Stimulated activated naive CD8-positive, alpha-beta T cell treated with anti-CD3 and anti-CD28 coated beads, Interleukin-15, amount 100 ng/mL, for 72 hours (primary cell): Measurements from ENCODE around the gene OR5I1.
"Not testable (repeated sequence)": the region's sequence is repeated elsewhere in the genome, so short reads cannot be mapped to it uniquely, and the experiment has no call there.

ENCODE experiments used
- ATAC-seq: fragments of 150-1000 bp; cut with Tn5 transposase; 2 replicates; pipeline ENCODE4 v1.10.0; 2021; ENCODE audit warnings: mild to moderate bottlenecking, moderate library complexity
- DNase-seq, 2 donors: peaks; one replicate each; pipeline ENCODE4 v3.0.0; 2021 to 2022
- H3K27ac Mint-ChIP-seq, 2 donors: one replicate each; pipeline ENCODE4 v1.8.0; 2022; ENCODE audit warnings: mild to moderate bottlenecking in 2 of 2, mixed read lengths in 2 of 2, moderate library complexity in 2 of 2
- H3K27me3 Mint-ChIP-seq: one replicate; pipeline ENCODE4 v1.8.0; 2022; ENCODE audit warnings: mixed read lengths
- H3K4me1 Mint-ChIP-seq: one replicate; pipeline ENCODE4 v1.8.0; 2022; ENCODE audit warnings: mild to moderate bottlenecking, mixed read lengths
- H3K4me3 Mint-ChIP-seq, 2 donors: one replicate each; pipeline ENCODE4 v1.8.0; 2022; ENCODE audit warnings: mild to moderate bottlenecking in 2 of 2, mixed read lengths in 2 of 2, moderate library complexity in 1 of 2
- H3K9me3 Mint-ChIP-seq, 2 donors: one replicate each; pipeline ENCODE4 v1.8.0; 2022; ENCODE audit warnings: mixed read lengths in 2 of 2

Gene OR5I1

GRCh38 chr11:55936300-55936699 lies at the start of gene OR5I1:
Gene OR5I1, minus strand, starts transcription at chr11:55936400. Its CDS starts 0 bp downstream, at chr11:55936400.
- DNase-seq, result no peak
- Mint-ChIP-seq H3K4me1 (no peaks in the 10 kb centered on the region), H3K27me3 (no peaks in the 10 kb centered on the region), H3K4me3 (no peak within 1 kb of the TSS), H3K9me3 (peaks cover 0 to 8% of the 10 kb centered on the region in 2 donors), H3K27ac (no peak within 1 kb of the TSS)
- no peak for ATAC-seq

- H3K27me3 Mint-ChIP-seq, result no peaks in the 10 kb centered on the region
- ATAC-seq, result no peak
- DNase-seq, result no peak
- H3K4me1 Mint-ChIP-seq, result no peaks in the 10 kb centered on the region
- H3K27ac Mint-ChIP-seq, result no peak overlapping the region
- no peak overlapping the region for H3K4me3 Mint-ChIP-seq
- peaks cover 4 to 26% of the 10 kb centered on the region in 2 donors for H3K9me3 Mint-ChIP-seq
Observed at GRCh38 chr11:55970935-55971334, 34.7 kb upstream of the OR5I1 start.

- H3K27me3 Mint-ChIP-seq, result no peaks in the 10 kb centered on the region
- H3K4me1 Mint-ChIP-seq, result no peaks in the 10 kb centered on the region
- H3K4me3 Mint-ChIP-seq, result no peak within 1 kb of the TSS
- no peak for ATAC-seq
- H3K27ac Mint-ChIP-seq, result no peak within 1 kb of the TSS
- DNase-seq, result no peak
- peaks cover 4 to 26% of the 10 kb centered on the region in 2 donors for H3K9me3 Mint-ChIP-seq
Observed at GRCh38 chr11:55969845-55970244, 33.6 kb upstream of the OR5I1 start, which contains the start of gene OR10AG1. Gene OR10AG1, minus strand, starts transcription at chr11:55969945. Its CDS starts 38 bp downstream, at chr11:55969907.

- no peaks in the 10 kb centered on the region for H3K4me1 Mint-ChIP-seq
- no peak for ATAC-seq
- no peak overlapping the region for H3K4me3 Mint-ChIP-seq
- peaks cover 5 to 22% of the 10 kb centered on the region in 2 donors for H3K9me3 Mint-ChIP-seq
- no peak overlapping the region for H3K27ac Mint-ChIP-seq
- no peaks in the 10 kb centered on the region for H3K27me3 Mint-ChIP-seq
- no peak for DNase-seq
Observed at GRCh38 chr11:55967914-55968313, 31.7 kb upstream of the OR5I1 start.

GRCh38 chr11:55966391-55966790 lies 30.2 kb upstream of the OR5I1 start:
- Mint-ChIP-seq H3K27me3 (no peaks in the 10 kb centered on the region), H3K27ac (no peak overlapping the region), H3K4me1 (no peaks in the 10 kb centered on the region), H3K9me3 (peaks cover 5 to 21% of the 10 kb centered on the region in 2 donors), H3K4me3 (no peak overlapping the region)
- ATAC-seq (no peak), DNase-seq (no peak)

GRCh38 chr11:55956521-55956920 lies 20.3 kb upstream of the OR5I1 start:
- Mint-ChIP-seq H3K27ac (no peak overlapping the region), H3K4me3 (no peak overlapping the region), H3K4me1 (no peaks in the 10 kb centered on the region), H3K9me3 (peaks cover 1 to 7% of the 10 kb centered on the region in 2 donors), H3K27me3 (no peaks in the 10 kb centered on the region)
- ATAC-seq (no peak), DNase-seq (no peak)

- DNase-seq (no peak), ATAC-seq (no peak)
- no peaks in the 10 kb centered on the region for H3K4me1 Mint-ChIP-seq
- H3K27me3 Mint-ChIP-seq, result no peaks in the 10 kb centered on the region
- no peak overlapping the region for H3K4me3 Mint-ChIP-seq
- H3K9me3 Mint-ChIP-seq, result peaks cover 7 to 9% of the 10 kb centered on the region in 2 donors
- H3K27ac Mint-ChIP-seq, result no peak overlapping the region
Observed at GRCh38 chr11:55949330-55949729, 13.1 kb upstream of the OR5I1 start.

GRCh38 chr11:55942785-55943392 lies 6.7 kb upstream of the OR5I1 start:
- ATAC-seq, result no peak
- no peak for DNase-seq
- Mint-ChIP-seq H3K4me1 (no peaks in the 10 kb centered on the region), H3K4me3 (no peak overlapping the region), H3K27ac (no peak overlapping the region), H3K27me3 (no peaks in the 10 kb centered on the region), H3K9me3 (no peaks in the 10 kb centered on the region)

- no peaks in the 10 kb centered on the region for H3K27me3 Mint-ChIP-seq
- H3K4me1 Mint-ChIP-seq, result no peaks in the 10 kb centered on the region
Observed at GRCh38 chr11:55920537-55920936, 15.7 kb downstream of the OR5I1 start.

GRCh38 chr11:55914482-55914881 lies 21.7 kb downstream of the OR5I1 start, which contains the start of gene OR5W2:
Gene OR5W2, minus strand, starts transcription at chr11:55914582. Its CDS starts 0 bp downstream, at chr11:55914582.
- Mint-ChIP-seq H3K4me3 (no peak within 1 kb of the TSS), H3K27ac (no peak within 1 kb of the TSS), H3K27me3 (no peaks in the 10 kb centered on the region), H3K4me1 (no peaks in the 10 kb centered on the region), H3K9me3 (peaks cover 5 to 8% of the 10 kb centered on the region in 2 donors)
- DNase-seq (no peak), ATAC-seq (no peak)

More at GRCh38 chr11:55920537-55920936, 15.7 kb downstream of the OR5I1 start:
- ATAC-seq (no peak), DNase-seq (no peak)
- H3K27ac Mint-ChIP-seq, result no peak overlapping the region
- H3K4me3 Mint-ChIP-seq, result no peak overlapping the region
- H3K9me3 Mint-ChIP-seq, result peaks cover 0 to 7% of the 10 kb centered on the region in 2 donors

GRCh38 chr11:55902308-55902707 lies 33.9 kb downstream of the OR5I1 start:
- no peak overlapping the region for H3K4me3 Mint-ChIP-seq
- no peak overlapping the region for H3K27ac Mint-ChIP-seq
- no peaks in the 10 kb centered on the region for H3K27me3 Mint-ChIP-seq
- no peaks in the 10 kb centered on the region for H3K4me1 Mint-ChIP-seq
- no peak for DNase-seq
- peaks cover 0 to 22% of the 10 kb centered on the region in 2 donors for H3K9me3 Mint-ChIP-seq
- no peak for ATAC-seq

GRCh38 chr11:55895216-55895615 lies 41.0 kb downstream of the OR5I1 start:
- Mint-ChIP-seq H3K27ac (peak overlapping the region in 1 of 2 donors; percentile 10), H3K9me3 (peaks cover 9 to 15% of the 10 kb centered on the region in 2 donors), H3K4me1 (no peaks in the 10 kb centered on the region), H3K27me3 (no peaks in the 10 kb centered on the region), H3K4me3 (no peak overlapping the region)
- DNase-seq (no peak), ATAC-seq (no peak)

- not testable (repeated sequence) for DNase-seq, H3K27me3 Mint-ChIP-seq, ATAC-seq, H3K27ac Mint-ChIP-seq, H3K4me3 Mint-ChIP-seq, H3K9me3 Mint-ChIP-seq, H3K4me1 Mint-ChIP-seq
Observed at GRCh38 chr11:55885481-55885880, 50.7 kb downstream of the OR5I1 start.
